Duodenal mucosa (tissue), 2 donors: ENCODE results near the gene C6orf62.
"Not testable (repeated sequence)": the region's sequence is repeated elsewhere in the genome, so short reads cannot be mapped to it uniquely, and the experiment has no call there.

ENCODE experiments used
- H3K27ac ChIP-seq: one replicate; pipeline ENCODE4 v1.7.0; 2013; ENCODE audit warnings: low read depth, low read length
- H3K27me3 ChIP-seq, 2 donors: one replicate each; pipeline ENCODE4 v1.7.0; 2013; ENCODE audit warnings: low read length in 2 of 2, control low read depth in 1 of 2; ENCODE audit not compliant: insufficient read depth in 2 of 2, control insufficient read depth in 1 of 2
- H3K36me3 ChIP-seq, 2 donors: one replicate each; pipeline ENCODE4 v1.7.0; 2013; ENCODE audit warnings: low read length in 2 of 2, control low read depth in 1 of 2; ENCODE audit not compliant: insufficient read depth in 2 of 2, control insufficient read depth in 1 of 2
- H3K4me1 ChIP-seq, 2 donors: one replicate each; pipeline ENCODE4 v1.7.0; 2013; ENCODE audit warnings: low read length in 2 of 2, control low read depth in 1 of 2; ENCODE audit not compliant: insufficient read depth in 2 of 2, control insufficient read depth in 1 of 2
- H3K4me3 ChIP-seq, 2 donors: one replicate each; pipeline ENCODE4 v1.7.0; 2013; ENCODE audit warnings: low read length in 2 of 2, low read depth in 1 of 2
- H3K9ac ChIP-seq, 2 donors: one replicate each; pipeline ENCODE4 v1.7.0; 2013; ENCODE audit warnings: low read length in 2 of 2, low read depth in 1 of 2
- H3K9me3 ChIP-seq, 2 donors: one replicate each; pipeline ENCODE4 v1.7.0; 2013; ENCODE audit warnings: low read length in 2 of 2, control low read depth in 1 of 2; ENCODE audit not compliant: control insufficient read depth in 1 of 2

C6orf62 gene

GRCh38 chr6:24668066-24668996 lies 50.6 kb downstream of the C6orf62 start:
- Histone ChIP-seq H3K9ac (peak overlapping the region; percentile 32 to 92), H3K27ac (peak overlapping the region; percentile 53), H3K4me3 (peak overlapping the region; percentile 95 to 96), H3K4me1 (peaks cover 20 to 35% of the 10 kb centered on the region in 2 donors)
- H3K36me3 ChIP-seq, H3K9me3 ChIP-seq, H3K27me3 ChIP-seq: not testable (repeated sequence)

DNA sequence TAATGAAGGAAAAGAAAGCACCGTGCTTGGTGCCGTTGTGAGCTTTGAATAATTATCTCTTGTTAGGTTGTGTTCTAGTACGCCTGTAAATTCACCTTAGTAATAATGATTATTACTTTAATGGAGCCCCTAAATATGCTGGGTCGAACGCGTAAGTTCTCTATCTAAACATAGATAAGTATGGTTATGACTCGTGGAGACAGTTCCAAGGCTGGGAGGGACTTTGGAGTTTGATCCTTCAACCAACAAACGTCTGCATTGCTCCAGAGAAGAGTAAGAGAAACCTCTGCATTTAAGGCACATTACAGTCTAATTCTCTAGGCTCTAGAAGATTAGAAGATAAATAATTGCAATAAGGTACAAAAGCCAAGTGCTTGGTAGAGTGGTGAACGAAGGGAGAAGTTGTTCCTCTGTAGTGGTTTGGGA lies 51.6 kb downstream of the C6orf62 start:
- no peaks in the 10 kb centered on the region for H3K27me3 ChIP-seq
- H3K9ac ChIP-seq, result peak overlapping the region; percentile 32 to 92
- H3K4me3 ChIP-seq, result peak overlapping the region; percentile 95 to 96
- H3K27ac ChIP-seq, result peak overlapping the region; percentile 88
- peaks cover 2 to 9% of the 10 kb centered on the region in 2 donors for H3K9me3 ChIP-seq
- peaks cover 29 to 41% of the 10 kb centered on the region in 2 donors for H3K4me1 ChIP-seq
- H3K36me3 ChIP-seq, result peaks cover 0 to 10% of the 10 kb centered on the region in 2 donors

DNA sequence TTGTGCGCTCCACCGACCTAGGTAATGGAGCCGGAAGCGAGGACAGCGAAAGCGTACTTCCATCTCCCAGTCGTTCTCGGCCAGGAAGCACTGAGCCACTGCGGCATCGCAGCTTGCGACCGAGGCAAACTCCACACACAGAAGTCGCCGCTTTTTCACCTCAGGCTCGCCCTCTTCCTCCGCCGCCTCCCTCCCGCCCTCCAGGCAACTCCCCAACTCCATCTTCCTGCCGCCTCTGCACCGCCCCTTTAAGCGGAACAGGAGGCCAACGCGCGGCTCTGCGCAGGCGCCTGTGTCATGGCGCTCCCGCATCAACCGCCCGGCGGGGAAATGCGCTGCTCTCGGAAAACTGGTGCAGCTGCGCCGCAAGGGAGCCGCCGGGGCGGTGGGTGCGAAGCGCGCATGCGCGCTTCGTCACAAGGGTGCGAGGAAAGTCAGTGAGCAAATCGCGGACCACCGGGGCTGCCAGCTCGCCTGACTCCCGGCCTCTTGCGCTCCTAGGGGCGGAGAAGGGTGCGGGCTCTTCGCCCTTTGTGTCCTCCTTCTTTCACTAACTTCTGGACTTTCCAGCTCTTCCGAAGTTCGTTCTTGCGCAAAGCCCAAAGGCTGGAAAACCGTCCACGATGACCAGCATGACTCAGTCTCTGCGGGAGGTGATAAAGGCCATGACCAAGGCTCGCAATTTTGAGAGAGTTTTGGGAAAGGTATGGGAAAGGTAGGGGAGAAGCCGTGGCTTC lies 52.1 kb downstream of the C6orf62 start, which contains the start of the genes ACOT13 and TDP2:
Gene ACOT13 (plus strand): TSS at position 437 of the 737 bp plus-strand sequence. CDS start 187 bp downstream, at position 624.
Gene TDP2 (minus strand): TSS at position 259 of the 737 bp plus-strand sequence. CDS start 37 bp downstream, at position 222.
- Histone ChIP-seq H3K9me3 (peaks cover 2 to 9% of the 10 kb centered on the region in 2 donors), H3K4me1 (peaks cover 29 to 43% of the 10 kb centered on the region in 2 donors), H3K36me3 (peaks cover 0 to 15% of the 10 kb centered on the region in 2 donors), H3K4me3 (peak within 1 kb of the TSS; percentile 95 to 96), H3K27me3 (no peaks in the 10 kb centered on the region), H3K9ac (peak within 1 kb of the TSS; percentile 92 to 100), H3K27ac (peak within 1 kb of the TSS; percentile 88)

DNA sequence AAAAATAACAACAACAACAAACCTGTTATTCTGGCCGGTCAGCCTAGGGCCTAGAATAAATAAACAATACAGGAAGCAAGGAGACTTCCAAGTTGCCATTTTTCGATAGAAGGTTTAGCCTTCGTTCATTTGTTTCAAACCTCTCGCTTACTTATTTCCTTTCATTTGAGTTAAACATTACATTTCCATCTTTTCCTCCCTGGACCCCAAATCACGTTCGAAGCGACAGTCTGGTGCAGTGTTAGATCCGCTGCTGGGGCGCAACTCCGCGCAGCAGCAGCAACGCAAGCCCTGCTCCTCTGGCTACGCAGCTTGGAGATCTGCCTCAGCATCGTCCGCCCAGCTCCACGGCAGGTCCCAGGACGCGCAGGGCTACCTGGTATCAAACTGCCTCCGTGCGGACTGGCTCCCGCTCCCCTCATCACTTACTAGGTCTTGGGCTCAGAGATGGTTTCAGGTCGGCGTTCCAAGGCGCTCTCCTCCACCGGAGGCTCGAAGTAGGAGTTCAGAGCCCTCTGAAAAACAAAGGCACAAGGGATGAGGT lies 52.8 kb downstream of the C6orf62 start:
- H3K4me1 ChIP-seq, result peaks cover 29 to 43% of the 10 kb centered on the region in 2 donors
- H3K9me3 ChIP-seq, result peaks cover 2 to 9% of the 10 kb centered on the region in 2 donors
- peak overlapping the region; percentile 88 for H3K27ac ChIP-seq
- H3K27me3 ChIP-seq, result no peaks in the 10 kb centered on the region
- H3K9ac ChIP-seq, result peak overlapping the region; percentile 92 to 100
- H3K4me3 ChIP-seq, result peak overlapping the region; percentile 95 to 96
- H3K36me3 ChIP-seq, result peaks cover 0 to 16% of the 10 kb centered on the region in 2 donors

DNA sequence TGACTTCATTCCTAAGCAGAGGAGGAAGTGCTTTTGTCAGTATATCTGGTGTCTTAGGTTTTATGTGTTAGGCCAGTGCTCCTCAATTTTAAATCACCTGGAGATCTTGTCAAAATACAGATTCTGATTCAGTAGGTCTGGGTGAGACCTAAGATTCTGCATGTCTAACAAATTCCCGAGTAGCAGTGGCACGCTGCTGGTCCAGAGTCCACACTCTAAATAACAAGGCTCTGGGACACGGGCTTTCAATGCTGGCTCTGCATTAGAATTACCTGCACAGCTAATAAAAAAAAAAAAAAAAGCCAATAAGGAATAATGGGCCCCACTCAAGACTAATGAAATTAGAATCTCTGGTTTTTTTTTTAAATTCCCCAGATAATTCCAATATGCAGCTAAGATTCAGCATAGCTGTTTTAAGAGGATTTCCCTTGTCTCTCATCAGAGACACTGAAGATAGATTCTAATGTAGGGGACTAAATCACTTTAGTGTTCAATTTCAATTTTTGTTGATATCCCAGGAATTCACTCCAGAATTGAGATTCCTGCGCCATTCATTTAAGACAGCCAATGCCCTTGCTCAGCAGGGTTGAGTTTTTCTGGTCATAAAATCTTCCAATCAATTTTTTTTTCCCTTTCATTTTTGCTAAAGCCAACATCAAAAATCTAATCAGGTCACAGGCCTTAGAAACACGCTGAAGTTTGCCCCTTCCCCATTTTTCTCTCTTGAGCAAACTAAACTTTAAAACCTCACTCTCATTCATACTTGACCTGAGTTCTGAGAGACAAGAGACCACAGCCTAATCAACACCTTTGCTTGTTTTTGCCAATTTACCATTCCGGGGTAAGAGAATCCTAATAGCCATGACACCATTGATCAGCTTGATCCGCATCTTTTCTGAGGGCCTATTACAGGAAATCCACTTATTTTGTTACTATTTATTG lies 54.6 kb downstream of the C6orf62 start:
- peaks cover 0 to 16% of the 10 kb centered on the region in 2 donors for H3K36me3 ChIP-seq
- no peaks in the 10 kb centered on the region for H3K9me3 ChIP-seq
- peak overlapping the region; percentile 92 to 100 for H3K9ac ChIP-seq
- no peak overlapping the region for H3K27ac ChIP-seq
- peaks cover 35 to 47% of the 10 kb centered on the region in 2 donors for H3K4me1 ChIP-seq
- peak overlapping the region; percentile 95 to 96 for H3K4me3 ChIP-seq
- no peaks in the 10 kb centered on the region for H3K27me3 ChIP-seq

DNA sequence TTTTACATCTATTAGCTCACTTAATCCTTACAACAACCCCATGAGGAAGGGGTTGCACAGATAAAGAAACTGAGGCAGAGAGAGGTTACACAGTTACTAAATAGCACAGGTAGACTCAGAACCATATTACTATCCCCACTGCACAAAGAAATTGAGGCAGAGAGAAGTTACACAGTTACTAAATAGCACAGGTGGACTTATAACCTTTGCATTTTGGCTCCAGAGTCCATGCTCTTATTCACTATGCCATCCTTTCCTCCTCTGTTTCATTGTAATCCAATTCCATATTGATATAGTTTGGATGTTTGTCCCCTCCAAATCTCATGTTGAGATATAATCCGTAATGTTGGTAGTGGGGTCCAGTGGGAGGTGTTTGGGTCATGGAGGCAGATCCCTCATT lies 55.8 kb downstream of the C6orf62 start:
- Histone ChIP-seq H3K4me3 (peak overlapping the region; percentile 6 to 56), H3K27ac (no peak overlapping the region), H3K9me3 (no peaks in the 10 kb centered on the region), H3K9ac (no peak overlapping the region), H3K36me3 (peaks cover 0 to 25% of the 10 kb centered on the region in 2 donors), H3K4me1 (peaks cover 37 to 49% of the 10 kb centered on the region in 2 donors), H3K27me3 (no peaks in the 10 kb centered on the region)

GRCh38 chr6:24662236-24662635 lies 56.7 kb downstream of the C6orf62 start:
- Histone ChIP-seq H3K27me3 (no peaks in the 10 kb centered on the region), H3K9ac (no peak overlapping the region), H3K27ac (no peak overlapping the region), H3K36me3 (peaks cover 0 to 31% of the 10 kb centered on the region in 2 donors), H3K4me3 (no peak overlapping the region), H3K4me1 (peaks cover 37 to 40% of the 10 kb centered on the region in 2 donors), H3K9me3 (no peaks in the 10 kb centered on the region)

DNA sequence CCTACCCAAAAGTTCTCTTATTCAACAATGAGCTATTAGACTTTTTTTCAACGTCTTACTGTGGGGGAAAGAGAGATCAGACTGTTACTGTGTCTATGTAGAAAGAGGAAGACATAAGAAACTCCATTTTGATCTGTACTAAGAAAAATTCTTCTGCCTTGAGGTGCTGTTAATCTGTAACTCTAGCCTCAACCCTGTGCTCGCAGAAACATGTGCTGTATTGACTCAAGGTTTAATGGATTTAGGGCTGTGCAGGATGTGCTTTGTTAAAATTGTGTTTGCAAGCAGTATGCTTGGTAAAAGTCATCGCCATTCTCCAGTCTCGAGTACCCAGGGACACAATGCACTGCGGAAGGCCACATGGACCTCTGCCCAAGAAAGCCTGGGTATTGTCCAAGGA lies 57.2 kb downstream of the C6orf62 start:
- H3K27me3 ChIP-seq, H3K4me3 ChIP-seq, H3K27ac ChIP-seq, H3K9me3 ChIP-seq, H3K9ac ChIP-seq: not testable (repeated sequence)
- Histone ChIP-seq H3K36me3 (peaks cover 0 to 36% of the 10 kb centered on the region in 2 donors), H3K4me1 (peaks cover 37 to 40% of the 10 kb centered on the region in 2 donors)

DNA sequence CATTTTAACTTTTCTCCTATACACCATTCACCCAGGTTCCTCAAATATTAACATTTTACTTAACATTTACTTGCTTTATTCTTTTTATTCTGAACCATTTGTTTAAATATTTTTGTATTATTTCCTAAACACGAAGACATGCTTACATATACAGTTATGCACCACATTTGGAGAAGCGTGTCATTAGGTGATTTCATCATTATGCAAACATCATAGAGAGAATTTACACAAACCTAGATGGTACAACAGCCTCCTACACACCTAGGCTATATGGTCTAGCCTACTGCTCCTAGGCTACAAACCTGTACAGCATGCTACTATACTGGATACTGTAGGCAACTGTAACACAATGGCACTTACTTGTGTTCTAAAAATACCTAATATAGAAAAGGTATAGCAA lies 58.8 kb downstream of the C6orf62 start:
- peaks cover 28 to 29% of the 10 kb centered on the region in 2 donors for H3K4me1 ChIP-seq
- H3K27me3 ChIP-seq, result no peaks in the 10 kb centered on the region
- H3K36me3 ChIP-seq, result peaks cover 7 to 44% of the 10 kb centered on the region in 2 donors
- H3K27ac ChIP-seq, result no peak overlapping the region
- no peak overlapping the region for H3K4me3 ChIP-seq
- no peak overlapping the region for H3K9ac ChIP-seq
- no peaks in the 10 kb centered on the region for H3K9me3 ChIP-seq
